ENCODE data around the gene ENTPD7. TPM values are rescaled to one million over a fixed set of nuclear protein-coding genes. Genes with fewer than 3 reads are reported as not detected.

ENTPD7 gene
- total RNA-seq, 2 donors from 2014 or later = 2.6 to 3.1 TPM

DNA sequence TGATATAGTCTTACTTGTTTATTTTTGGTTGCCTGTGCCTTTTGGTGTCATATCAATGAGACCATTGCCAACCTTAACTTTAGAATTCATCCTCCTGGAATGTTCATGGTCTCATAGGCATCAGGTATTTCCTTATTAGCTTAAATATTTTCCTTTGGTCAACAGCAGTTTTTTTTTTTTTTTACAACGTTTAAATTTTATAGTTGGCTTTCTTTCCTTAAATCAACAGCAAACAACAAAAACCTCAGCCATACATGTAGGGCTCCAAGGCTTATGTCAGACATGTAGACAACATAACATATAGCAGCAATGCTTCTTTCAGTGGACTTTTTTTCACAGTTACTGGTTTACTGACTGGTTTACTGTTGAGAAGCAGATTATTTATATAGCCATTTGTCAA, 22.7 kb downstream of the ENTPD7 start:
- DNase-seq (no peak), ATAC-seq (no peak)
- Mint-ChIP-seq H3K4me3 (no peak overlapping the region), H3K36me3 (ENCODE audit: low read depth) (peaks cover 4% of the 10 kb centered on the region), H3K27me3 (no peaks in the 10 kb centered on the region), H3K27ac (no peak overlapping the region), H3K4me1 (peaks cover 3% of the 10 kb centered on the region)
- no peaks in the 10 kb centered on the region for H3K9me3 ChIP-seq (ENCODE audit: control insufficient read depth, low read length, poor library complexity, severe bottlenecking)

DNA sequence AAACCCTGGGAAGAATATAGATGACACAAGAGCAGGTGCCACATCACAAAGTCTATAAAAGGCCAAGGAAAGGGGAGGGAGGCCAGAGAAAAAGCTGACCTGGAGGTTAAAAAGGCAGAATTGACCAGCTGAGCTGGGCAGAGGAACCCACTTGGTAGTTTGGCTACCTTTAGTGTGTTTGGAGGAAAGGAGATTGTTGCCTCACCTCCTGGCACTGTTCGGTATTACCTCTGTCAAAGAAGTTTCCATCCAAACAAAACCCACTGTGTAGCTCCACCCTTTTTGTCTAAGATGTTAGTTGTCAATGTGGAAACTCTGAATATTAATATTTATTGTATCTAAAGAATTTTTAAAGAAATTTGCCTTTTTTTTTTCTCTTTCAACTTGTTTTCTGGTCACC, 23.4 kb downstream of the ENTPD7 start:
- H3K9me3 ChIP-seq (ENCODE audit: control insufficient read depth, low read length, poor library complexity, severe bottlenecking) = no peaks in the 10 kb centered on the region
- Mint-ChIP-seq H3K4me3 (no peak overlapping the region), H3K36me3 (ENCODE audit: low read depth) (peaks cover 4% of the 10 kb centered on the region), H3K27me3 (no peaks in the 10 kb centered on the region), H3K4me1 (peaks cover 3% of the 10 kb centered on the region), H3K27ac (no peak overlapping the region)
- DNase-seq = no peak
- ATAC-seq = no peak

DNA sequence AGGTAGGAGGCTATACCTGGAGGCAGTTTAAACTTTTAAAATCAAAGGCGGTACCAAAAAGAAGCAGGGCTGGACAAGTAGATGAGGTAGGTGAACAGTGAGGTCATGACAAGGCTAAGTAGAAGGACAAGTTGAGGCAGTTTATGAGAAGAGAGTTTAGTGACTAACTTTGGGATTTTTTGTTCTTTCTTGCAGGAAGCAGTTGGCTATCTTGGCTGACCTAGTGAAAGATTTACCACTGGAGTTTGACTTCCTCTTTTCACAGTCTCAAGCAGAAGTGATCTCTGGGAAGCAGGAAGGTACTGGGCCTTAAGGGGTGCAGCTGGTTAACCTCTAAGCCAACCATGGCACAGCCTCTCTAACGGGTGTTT, 26.3 kb downstream of the ENTPD7 start:
- Mint-ChIP-seq H3K4me1 (peaks cover 3% of the 10 kb centered on the region), H3K36me3 (ENCODE audit: low read depth) (peaks cover 2% of the 10 kb centered on the region), H3K27me3 (no peaks in the 10 kb centered on the region), H3K27ac (no peak overlapping the region), H3K4me3 (no peak overlapping the region)
- DNase-seq = no peak
- ATAC-seq = no peak
- no peaks in the 10 kb centered on the region for H3K9me3 ChIP-seq (ENCODE audit: control insufficient read depth, low read length, poor library complexity, severe bottlenecking)

- H3K27ac Mint-ChIP-seq = no peak overlapping the region
- H3K36me3 Mint-ChIP-seq (ENCODE audit: low read depth) = peaks cover 13% of the 10 kb centered on the region
- no peak for DNase-seq
- no peak overlapping the region for H3K4me3 Mint-ChIP-seq
- H3K9me3 ChIP-seq (ENCODE audit: control insufficient read depth, low read length, poor library complexity, severe bottlenecking) = no peaks in the 10 kb centered on the region
- no peaks in the 10 kb centered on the region for H3K27me3 Mint-ChIP-seq
- ATAC-seq = no peak
- peaks cover 7% of the 10 kb centered on the region for H3K4me1 Mint-ChIP-seq
Measured at GRCh38 chr10:99689461-99689860, 30.2 kb downstream of the ENTPD7 start.

DNA sequence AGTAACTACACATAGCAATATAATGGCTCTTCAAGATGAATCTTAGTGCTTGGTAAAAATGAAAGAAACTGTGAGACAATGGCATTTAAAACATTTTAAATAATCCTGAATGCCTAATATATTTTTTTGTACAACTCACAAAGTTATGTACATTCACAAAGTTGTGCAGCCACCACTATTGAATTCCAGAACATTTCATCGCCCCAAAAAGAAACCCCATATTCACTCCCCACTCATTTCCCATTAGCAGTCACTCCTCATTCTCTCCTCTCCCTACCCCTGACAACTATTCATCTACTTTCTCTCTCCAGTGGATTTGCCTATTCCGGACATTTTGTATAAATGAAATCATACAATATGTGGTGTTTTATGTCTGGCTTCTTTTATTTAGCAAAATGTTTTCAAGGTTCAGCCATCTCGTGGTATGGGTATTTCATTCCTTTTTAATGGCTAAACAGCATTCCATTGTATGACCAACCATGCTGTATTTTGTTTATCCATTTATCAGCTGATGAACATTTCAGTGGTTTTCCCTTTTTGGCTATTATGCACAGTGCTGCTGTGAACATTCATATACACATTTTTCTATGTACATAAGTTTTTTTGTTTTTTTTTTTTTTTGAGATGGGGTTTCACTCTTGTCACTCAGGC, 34.7 kb downstream of the ENTPD7 start:
- no peaks in the 10 kb centered on the region for H3K9me3 ChIP-seq (ENCODE audit: control insufficient read depth, low read length, poor library complexity, severe bottlenecking)
- Mint-ChIP-seq H3K27ac (no peak overlapping the region), H3K27me3 (no peaks in the 10 kb centered on the region), H3K4me3 (no peak overlapping the region), H3K36me3 (ENCODE audit: low read depth) (peaks cover 16% of the 10 kb centered on the region), H3K4me1 (peaks cover 3% of the 10 kb centered on the region)
- DNase-seq (no peak), ATAC-seq (no peak)

GRCh38 chr10:99695761-99696160, 36.5 kb downstream of the ENTPD7 start:
- peaks cover 3% of the 10 kb centered on the region for H3K4me1 Mint-ChIP-seq
- no peak for DNase-seq
- peaks cover 16% of the 10 kb centered on the region for H3K36me3 Mint-ChIP-seq (ENCODE audit: low read depth)
- H3K27ac Mint-ChIP-seq = no peak overlapping the region
- no peaks in the 10 kb centered on the region for H3K9me3 ChIP-seq (ENCODE audit: control insufficient read depth, low read length, poor library complexity, severe bottlenecking)
- H3K27me3 Mint-ChIP-seq = no peaks in the 10 kb centered on the region
- H3K4me3 Mint-ChIP-seq = no peak overlapping the region
- no peak for ATAC-seq

DNA sequence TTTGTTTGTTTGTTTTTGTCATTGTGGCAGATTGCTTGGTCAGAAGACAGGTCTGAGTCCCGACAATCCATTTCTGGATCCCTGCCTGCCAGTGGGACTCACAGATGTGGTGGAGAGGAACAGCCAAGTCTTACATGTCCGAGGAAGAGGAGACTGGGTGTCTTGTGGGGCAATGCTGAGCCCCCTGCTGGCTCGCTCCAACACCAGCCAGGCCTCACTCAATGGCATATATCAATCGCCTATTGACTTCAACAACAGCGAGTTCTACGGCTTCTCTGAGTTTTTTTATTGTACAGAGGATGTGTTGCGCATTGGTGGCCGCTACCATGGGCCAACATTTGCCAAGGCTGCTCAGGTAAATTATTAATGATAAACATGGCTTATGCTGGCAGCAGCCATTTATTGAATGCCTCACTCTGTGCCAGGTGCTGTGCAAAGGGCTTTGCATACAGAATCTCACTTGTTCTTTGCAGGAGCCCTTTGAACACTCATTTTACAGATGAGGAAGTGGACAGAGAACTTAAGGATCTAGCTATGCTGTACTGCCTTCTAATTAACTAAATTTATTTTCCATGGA, 39.3 kb downstream of the ENTPD7 start:
- peaks cover 12% of the 10 kb centered on the region for H3K36me3 Mint-ChIP-seq (ENCODE audit: low read depth)
- DNase-seq = no peak
- ATAC-seq = no peak

DNA sequence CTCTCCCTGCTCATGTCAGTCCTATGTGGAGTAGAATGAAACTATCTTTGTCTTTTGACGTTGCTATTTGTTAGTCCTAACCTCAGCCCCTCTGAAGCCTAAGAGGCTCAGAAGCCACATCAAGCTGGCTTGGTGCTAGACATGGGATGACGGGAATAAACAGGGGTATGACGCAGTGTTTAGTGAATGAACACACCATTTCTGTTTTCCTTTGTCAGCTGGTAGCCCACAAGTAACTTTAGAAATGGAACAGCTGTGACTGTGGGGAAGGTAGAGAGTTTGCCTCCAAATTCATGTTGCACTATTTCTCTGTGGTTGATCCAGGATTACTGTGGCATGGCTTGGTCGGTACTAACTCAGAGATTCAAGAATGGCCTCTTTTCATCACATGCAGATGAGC, 41.3 kb downstream of the ENTPD7 start:
- H3K36me3 Mint-ChIP-seq (ENCODE audit: low read depth) = peaks cover 11% of the 10 kb centered on the region
- no peak for ATAC-seq

More for the DNA sequence above, 39.3 kb downstream of the ENTPD7 start:
- no peaks in the 10 kb centered on the region for H3K9me3 ChIP-seq (ENCODE audit: control insufficient read depth, low read length, poor library complexity, severe bottlenecking)
- Mint-ChIP-seq H3K4me3 (no peak overlapping the region), H3K27ac (no peak overlapping the region), H3K4me1 (peaks cover 6% of the 10 kb centered on the region), H3K27me3 (no peaks in the 10 kb centered on the region)

GRCh38 chr10:99708428-99709012, 49.2 kb downstream of the ENTPD7 start:
- H3K9me3 ChIP-seq (ENCODE audit: control insufficient read depth, low read length, poor library complexity, severe bottlenecking) = no peaks in the 10 kb centered on the region
- DNase-seq (no peak), ATAC-seq (no peak)
- peaks cover 8% of the 10 kb centered on the region for H3K36me3 Mint-ChIP-seq (ENCODE audit: low read depth)
- no peak overlapping the region for H3K4me3 Mint-ChIP-seq
- peaks cover 6% of the 10 kb centered on the region for H3K4me1 Mint-ChIP-seq
- H3K27ac Mint-ChIP-seq = no peak overlapping the region
- H3K27me3 Mint-ChIP-seq = no peaks in the 10 kb centered on the region

More for the DNA sequence above, 41.3 kb downstream of the ENTPD7 start:
- Mint-ChIP-seq H3K27me3 (no peaks in the 10 kb centered on the region), H3K4me3 (no peak overlapping the region), H3K27ac (no peak overlapping the region), H3K4me1 (peaks cover 3% of the 10 kb centered on the region)
- DNase-seq = no peak
- no peaks in the 10 kb centered on the region for H3K9me3 ChIP-seq (ENCODE audit: control insufficient read depth, low read length, poor library complexity, severe bottlenecking)

DNA sequence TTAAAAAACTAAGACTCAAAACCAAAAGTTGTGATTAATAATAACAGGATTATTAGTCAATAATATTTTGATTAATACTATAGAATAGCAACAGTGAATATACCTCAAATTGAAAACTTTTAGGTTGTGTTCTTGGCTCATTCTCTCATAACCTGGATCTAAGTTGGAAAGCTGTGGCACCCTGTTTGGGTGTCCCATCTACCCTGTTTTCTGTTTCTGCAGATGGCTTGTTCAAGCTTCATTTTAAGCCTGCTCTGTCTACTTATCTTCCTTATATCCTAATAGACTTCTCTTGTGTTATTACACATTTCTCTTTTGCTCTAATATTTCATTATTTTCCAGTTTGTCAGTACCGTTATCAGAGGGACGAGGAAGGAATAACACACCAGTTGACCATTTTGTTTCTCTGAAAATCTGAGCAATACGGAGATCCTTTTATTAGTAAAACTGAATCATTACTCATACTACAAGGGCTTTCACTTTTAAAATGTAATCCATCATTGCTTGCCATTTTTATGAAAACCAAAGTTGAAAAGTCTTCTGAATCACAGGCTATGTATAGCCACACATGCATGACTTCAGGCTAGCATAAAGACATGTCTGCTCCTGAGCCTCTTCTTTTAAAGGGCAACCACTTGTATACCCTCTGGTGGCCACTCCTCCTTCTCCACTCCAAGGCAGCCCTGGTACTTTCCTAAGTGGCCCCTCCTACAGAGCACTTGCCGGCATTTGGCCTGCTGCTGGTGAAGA, 50.3 kb downstream of the ENTPD7 start:
- Mint-ChIP-seq H3K27me3 (no peaks in the 10 kb centered on the region), H3K36me3 (ENCODE audit: low read depth) (peaks cover 8% of the 10 kb centered on the region), H3K4me1 (peaks cover 6% of the 10 kb centered on the region), H3K27ac (no peak overlapping the region), H3K4me3 (no peak overlapping the region)
- ATAC-seq (no peak), DNase-seq (no peak)
- H3K9me3 ChIP-seq (ENCODE audit: control insufficient read depth, low read length, poor library complexity, severe bottlenecking) = no peaks in the 10 kb centered on the region

DNA sequence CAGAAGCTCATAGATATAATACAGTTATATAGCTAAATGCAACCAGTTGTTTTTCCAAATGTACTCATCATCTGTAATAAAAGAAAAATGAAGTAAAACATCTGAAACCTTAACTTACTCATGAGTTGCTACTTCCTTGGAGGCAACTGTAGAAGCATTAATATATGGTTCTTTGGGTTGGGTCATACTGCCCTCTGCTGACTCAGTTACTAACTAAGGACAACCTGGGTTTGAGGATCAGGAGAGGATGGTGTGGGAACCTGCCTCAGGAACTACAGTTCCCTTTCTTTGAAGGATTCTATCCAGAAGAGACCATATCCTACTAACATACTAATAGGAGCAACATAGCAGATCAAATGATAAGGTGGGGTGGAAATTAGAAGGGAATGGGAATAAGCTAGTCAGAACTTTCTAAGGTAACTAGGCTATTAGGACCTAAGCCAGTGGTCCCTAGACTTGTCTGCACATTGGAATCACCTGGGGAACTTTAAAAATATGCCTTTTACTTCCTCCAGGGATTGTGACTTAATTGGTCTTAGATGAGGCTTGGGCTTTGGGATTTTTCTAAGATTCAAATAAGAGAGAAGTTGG, 51.9 kb downstream of the ENTPD7 start:
- Mint-ChIP-seq H3K4me1 (peaks cover 8% of the 10 kb centered on the region), H3K27me3 (no peaks in the 10 kb centered on the region), H3K4me3 (no peak overlapping the region), H3K36me3 (ENCODE audit: low read depth) (peaks cover 6% of the 10 kb centered on the region), H3K27ac (peak overlapping the region; percentile 27)
- no peaks in the 10 kb centered on the region for H3K9me3 ChIP-seq (ENCODE audit: control insufficient read depth, low read length, poor library complexity, severe bottlenecking)
- no peak for DNase-seq
- peak; percentile 72 for ATAC-seq

DNA sequence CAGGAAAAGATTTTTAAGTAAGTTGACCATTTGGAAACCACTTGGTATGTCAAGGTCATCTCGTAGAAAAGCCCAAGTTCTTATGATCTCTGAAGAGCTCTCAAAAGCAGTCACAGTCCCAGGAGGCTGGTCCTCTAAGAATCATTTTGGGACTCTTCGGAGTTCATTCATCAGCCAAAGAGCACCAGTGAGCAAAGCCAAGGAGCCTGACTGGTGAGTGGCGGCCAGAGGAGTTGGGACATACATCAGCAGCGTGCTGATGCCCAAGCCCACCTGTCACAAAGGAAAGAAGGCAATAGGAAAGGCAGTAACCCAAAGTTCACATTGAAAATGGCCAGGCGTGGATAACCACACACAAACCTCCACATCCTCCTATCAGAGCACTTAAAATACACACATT, 55.1 kb downstream of the ENTPD7 start:
- Mint-ChIP-seq H3K4me3 (no peak overlapping the region), H3K4me1 (peaks cover 9% of the 10 kb centered on the region), H3K27ac (no peak overlapping the region), H3K36me3 (ENCODE audit: low read depth) (peaks cover 14% of the 10 kb centered on the region), H3K27me3 (no peaks in the 10 kb centered on the region)
- H3K9me3 ChIP-seq (ENCODE audit: control insufficient read depth, low read length, poor library complexity, severe bottlenecking) = no peaks in the 10 kb centered on the region
- no peak for DNase-seq
- no peak for ATAC-seq

GRCh38 chr10:99720387-99720786, 61.1 kb downstream of the ENTPD7 start:
- Mint-ChIP-seq H3K4me1 (peaks cover 11% of the 10 kb centered on the region), H3K36me3 (ENCODE audit: low read depth) (peaks cover 19% of the 10 kb centered on the region), H3K4me3 (no peak overlapping the region), H3K27ac (no peak overlapping the region), H3K27me3 (no peaks in the 10 kb centered on the region)
- ATAC-seq (no peak), DNase-seq (no peak)
- no peaks in the 10 kb centered on the region for H3K9me3 ChIP-seq (ENCODE audit: control insufficient read depth, low read length, poor library complexity, severe bottlenecking)

All from T-helper 17 cell (primary cell).